Glutamatergic neuron (in vitro differentiated cells): ENCODE measurements around the gene INTS4. TPM values are rescaled to one million over a fixed set of nuclear protein-coding genes. Genes with fewer than 3 reads are reported as not detected.

Source experiments
- DNase-seq: peaks from one replicate; pipeline ENCODE4 v3.0.0; 2022
- H3K27ac Mint-ChIP-seq: one replicate; pipeline ENCODE4 v1.8.0; 2020; ENCODE audit warnings: mild to moderate bottlenecking, mixed read lengths, inconsistent platforms; ENCODE audit not compliant: unreplicated experiment
- H3K27me3 Mint-ChIP-seq: one replicate; pipeline ENCODE4 v1.8.0; 2020; ENCODE audit warnings: mild to moderate bottlenecking, moderate library complexity, mixed read lengths, inconsistent platforms; ENCODE audit not compliant: unreplicated experiment
- H3K36me3 Mint-ChIP-seq: one replicate; pipeline ENCODE4 v1.8.0; 2020; ENCODE audit warnings: mild to moderate bottlenecking, mixed read lengths, inconsistent platforms; ENCODE audit not compliant: unreplicated experiment
- H3K4me1 Mint-ChIP-seq: one replicate; pipeline ENCODE4 v1.8.0; 2020; ENCODE audit warnings: mild to moderate bottlenecking, low read depth, mixed read lengths, inconsistent platforms; ENCODE audit not compliant: unreplicated experiment
- H3K4me3 Mint-ChIP-seq: one replicate; pipeline ENCODE4 v1.8.0; 2020; ENCODE audit warnings: mild to moderate bottlenecking, mixed read lengths, inconsistent platforms; ENCODE audit not compliant: unreplicated experiment
- H3K9me3 Mint-ChIP-seq: one replicate; pipeline ENCODE4 v1.8.0; 2020; ENCODE audit warnings: mild to moderate bottlenecking, moderate library complexity, mixed read lengths, inconsistent platforms; ENCODE audit not compliant: unreplicated experiment
- total RNA-seq: library from RNA; stranded (reverse); fragmentation: NEBNext Ultra II Directional; extraction: Animal tissue kit (Norgen Biotek cat#: 25700); gene quantifications from one replicate; pipeline ENCODE4 v1.2.1, GENCODE V29; 2021; ENCODE audit not compliant: unreplicated experiment
- TF ChIP-seq, protein P1 (sequence below): fragments of 200-600 bp; sonication (generic); IDR thresholded peaks from one replicate; pipeline ENCODE4 v1.5.0; 2021; ENCODE audit not compliant: partially characterized antibody, unreplicated experiment

Gene INTS4
- total RNA-seq, 1 donor from 2014 or later: 39.9 TPM

DNA sequence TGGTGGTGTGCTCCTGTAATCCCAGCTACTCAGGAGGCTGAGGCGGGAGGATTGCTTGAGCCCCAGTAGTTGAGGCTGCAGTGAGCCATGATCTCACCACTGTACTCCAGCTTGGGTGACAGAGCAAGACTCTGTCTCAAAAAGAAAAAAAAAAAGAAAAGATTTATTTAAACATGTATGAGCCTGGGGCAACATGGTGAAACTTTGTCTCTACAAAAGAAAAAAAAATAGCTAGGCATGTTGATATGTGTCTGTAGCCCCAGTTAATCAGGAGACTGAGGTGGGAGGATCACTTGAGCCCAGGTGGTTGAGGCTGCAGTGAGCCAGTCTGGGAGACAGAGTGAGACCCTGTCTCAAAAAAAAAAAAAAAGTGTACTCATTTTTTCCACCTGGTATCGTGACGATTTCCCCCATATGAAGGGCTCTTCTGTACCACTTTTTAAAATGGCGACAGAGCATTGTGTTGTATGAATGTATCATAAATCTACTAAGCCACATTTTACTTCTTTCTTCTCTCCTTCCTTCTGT lies 45.0 kb upstream of the INTS4 start:
- TF ChIP-seq, protein P1, sequence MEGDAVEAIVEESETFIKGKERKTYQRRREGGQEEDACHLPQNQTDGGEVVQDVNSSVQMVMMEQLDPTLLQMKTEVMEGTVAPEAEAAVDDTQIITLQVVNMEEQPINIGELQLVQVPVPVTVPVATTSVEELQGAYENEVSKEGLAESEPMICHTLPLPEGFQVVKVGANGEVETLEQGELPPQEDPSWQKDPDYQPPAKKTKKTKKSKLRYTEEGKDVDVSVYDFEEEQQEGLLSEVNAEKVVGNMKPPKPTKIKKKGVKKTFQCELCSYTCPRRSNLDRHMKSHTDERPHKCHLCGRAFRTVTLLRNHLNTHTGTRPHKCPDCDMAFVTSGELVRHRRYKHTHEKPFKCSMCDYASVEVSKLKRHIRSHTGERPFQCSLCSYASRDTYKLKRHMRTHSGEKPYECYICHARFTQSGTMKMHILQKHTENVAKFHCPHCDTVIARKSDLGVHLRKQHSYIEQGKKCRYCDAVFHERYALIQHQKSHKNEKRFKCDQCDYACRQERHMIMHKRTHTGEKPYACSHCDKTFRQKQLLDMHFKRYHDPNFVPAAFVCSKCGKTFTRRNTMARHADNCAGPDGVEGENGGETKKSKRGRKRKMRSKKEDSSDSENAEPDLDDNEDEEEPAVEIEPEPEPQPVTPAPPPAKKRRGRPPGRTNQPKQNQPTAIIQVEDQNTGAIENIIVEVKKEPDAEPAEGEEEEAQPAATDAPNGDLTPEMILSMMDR: no peak
- H3K27ac Mint-ChIP-seq: no peak overlapping the region
- no peak overlapping the region for H3K4me3 Mint-ChIP-seq
- no peak for DNase-seq
- peaks cover 5% of the 10 kb centered on the region for H3K27me3 Mint-ChIP-seq
- no peaks in the 10 kb centered on the region for H3K36me3 Mint-ChIP-seq
- H3K9me3 Mint-ChIP-seq: no peaks in the 10 kb centered on the region
- peaks cover 3% of the 10 kb centered on the region for H3K4me1 Mint-ChIP-seq

DNA sequence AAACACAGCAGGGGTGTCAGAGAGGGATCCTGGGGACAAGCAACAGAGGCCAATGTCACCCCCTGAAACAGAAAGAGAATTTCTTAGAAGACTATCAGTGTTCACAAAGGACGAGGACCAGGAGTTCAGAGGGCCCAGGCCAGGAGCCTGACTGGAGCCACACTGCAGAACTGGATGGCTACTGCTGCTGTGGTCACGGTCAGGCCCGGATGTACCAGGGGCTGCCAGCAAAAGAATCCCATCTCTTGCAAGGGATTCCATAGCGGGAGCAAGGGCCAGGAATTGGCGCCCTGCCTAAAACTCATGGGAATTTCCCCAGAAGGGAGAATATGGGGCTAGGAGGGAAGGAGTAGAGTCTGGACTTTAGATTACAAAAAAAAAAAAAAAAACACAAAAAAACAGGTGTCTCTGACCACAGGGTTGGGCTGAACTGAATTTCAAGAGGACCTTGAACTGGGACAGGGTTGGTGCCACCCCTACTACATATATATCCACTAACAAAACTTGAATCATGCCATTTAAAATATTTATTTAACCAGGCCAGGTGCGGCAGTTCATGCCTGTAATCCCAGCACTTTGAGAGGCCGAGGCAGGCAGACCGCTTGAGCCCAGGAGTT lies 44.3 kb upstream of the INTS4 start:
- no peak for DNase-seq
- H3K4me1 Mint-ChIP-seq: peaks cover 3% of the 10 kb centered on the region
- H3K27ac Mint-ChIP-seq: no peak overlapping the region
- H3K4me3 Mint-ChIP-seq: no peak overlapping the region
- no peaks in the 10 kb centered on the region for H3K36me3 Mint-ChIP-seq
- H3K9me3 Mint-ChIP-seq: no peaks in the 10 kb centered on the region
- TF ChIP-seq, protein P1: no peak
- H3K27me3 Mint-ChIP-seq: peaks cover 5% of the 10 kb centered on the region

DNA sequence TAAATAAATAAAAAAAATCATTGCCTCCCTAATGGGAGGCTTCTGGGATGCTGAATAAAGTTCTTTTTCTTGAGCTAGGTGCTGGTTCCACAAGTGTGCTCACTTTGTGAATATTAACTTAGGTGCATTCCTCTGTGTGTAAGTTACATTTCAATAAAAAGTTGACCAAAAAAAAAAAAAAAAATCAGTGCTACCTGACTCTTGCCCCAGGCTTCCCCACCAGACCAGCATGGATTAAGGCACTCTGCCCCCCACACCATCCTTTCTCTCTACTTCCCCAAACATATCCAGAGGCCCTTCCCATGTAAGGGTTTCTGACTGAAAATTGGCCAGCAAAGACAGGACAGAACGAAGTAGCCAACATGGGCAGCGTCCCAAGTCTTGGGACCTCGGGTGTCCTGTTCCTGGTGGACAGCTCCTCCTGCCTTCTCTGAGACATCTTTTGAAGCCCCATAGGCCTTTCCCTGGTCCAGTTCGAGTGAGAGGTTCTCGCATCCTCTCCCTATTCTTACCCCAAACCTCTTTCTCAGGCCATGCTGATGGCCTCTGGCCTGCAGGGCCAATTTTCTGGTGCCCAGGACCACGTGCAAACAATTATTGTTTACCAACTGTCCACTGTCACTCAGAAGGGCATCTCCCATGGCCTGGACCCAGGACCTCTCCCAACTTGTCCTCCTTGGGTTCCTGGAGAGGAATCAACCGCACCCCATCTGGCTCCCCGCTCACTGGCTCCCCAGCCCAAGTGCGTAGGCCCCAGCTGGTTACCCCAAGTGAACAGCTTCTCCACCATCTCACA lies 43.6 kb upstream of the INTS4 start:
- H3K36me3 Mint-ChIP-seq: no peaks in the 10 kb centered on the region
- H3K9me3 Mint-ChIP-seq: no peaks in the 10 kb centered on the region
- H3K27me3 Mint-ChIP-seq: no peaks in the 10 kb centered on the region
- H3K4me3 Mint-ChIP-seq: no peak overlapping the region
- H3K27ac Mint-ChIP-seq: no peak overlapping the region
- no peak for DNase-seq
- H3K4me1 Mint-ChIP-seq: peaks cover 3% of the 10 kb centered on the region
- TF ChIP-seq, protein P1: no peak

DNA sequence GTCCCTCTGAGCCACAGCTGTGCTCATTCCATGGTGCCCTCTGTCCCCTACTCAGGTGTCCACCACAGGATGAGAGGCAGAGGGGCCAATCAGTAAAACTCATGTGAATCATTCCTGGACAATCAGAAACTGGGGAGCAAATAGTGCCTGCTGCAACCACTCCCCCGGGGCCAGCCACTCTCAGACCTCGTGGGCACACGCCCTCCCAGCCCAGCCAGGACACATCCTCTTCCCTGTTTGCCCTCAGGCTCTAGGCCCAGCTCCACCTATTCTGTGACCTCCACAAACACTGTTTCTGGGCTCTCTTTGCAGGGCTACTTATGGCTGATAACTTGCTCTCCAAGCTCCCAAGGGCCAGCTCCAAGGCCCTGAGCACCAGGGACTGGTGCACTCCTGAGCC lies 42.6 kb upstream of the INTS4 start:
- H3K27me3 Mint-ChIP-seq: no peaks in the 10 kb centered on the region

More for the DNA sequence above, 42.6 kb upstream of the INTS4 start:
- Mint-ChIP-seq H3K36me3 (no peaks in the 10 kb centered on the region), H3K4me1 (peaks cover 3% of the 10 kb centered on the region), H3K27ac (no peak overlapping the region), H3K4me3 (no peak overlapping the region), H3K9me3 (no peaks in the 10 kb centered on the region)
- DNase-seq: no peak
- TF ChIP-seq, protein P1: no peak
